H9 (cell line): ENCODE measurements around the gene ADAMTS2. TPM values are rescaled to one million over a fixed set of nuclear protein-coding genes. Genes with fewer than 3 reads are reported as not detected.

Source experiments
- DNase-seq: peaks from one replicate; pipeline ENCODE4 v3.0.0-alpha.2; 2017
- H2AFZ ChIP-seq: one replicate; pipeline ENCODE4 v1.6.1; 2013; ENCODE audit warnings: mild to moderate bottlenecking, low read length, control low read depth, moderate library complexity
- H2AK5ac ChIP-seq: 2 replicates; pipeline ENCODE4 v1.6.1; 2013; ENCODE audit warnings: low read length, control low read depth, mixed read lengths; ENCODE audit not compliant: insufficient read length
- H2BK120ac ChIP-seq: one replicate; pipeline ENCODE4 v1.6.1; 2013; ENCODE audit warnings: low read depth, mild to moderate bottlenecking, low read length, control low read depth, inconsistent platforms; ENCODE audit not compliant: poor library complexity, severe bottlenecking
- H2BK12ac ChIP-seq: 2 replicates; pipeline ENCODE4 v1.6.1; 2013; ENCODE audit warnings: low read length, control low read depth, mixed read lengths, low read depth; ENCODE audit not compliant: insufficient read length
- H2BK15ac ChIP-seq: 2 replicates; pipeline ENCODE4 v1.6.1; 2013; ENCODE audit warnings: low read depth, low read length, control low read depth
- H2BK20ac ChIP-seq: one replicate; pipeline ENCODE4 v1.6.1; 2013; ENCODE audit warnings: low read depth, mild to moderate bottlenecking, low read length, control low read depth, inconsistent platforms; ENCODE audit not compliant: poor library complexity, severe bottlenecking
- H2BK5ac ChIP-seq: 2 replicates; pipeline ENCODE4 v1.6.1; 2013; ENCODE audit warnings: low read length, control low read depth, mixed read lengths; ENCODE audit not compliant: insufficient read length
- H3K14ac ChIP-seq: 2 replicates; pipeline ENCODE4 v1.6.1; 2013; ENCODE audit warnings: low read length, control low read depth; ENCODE audit not compliant: insufficient read depth
- H3K18ac ChIP-seq: 2 replicates; pipeline ENCODE4 v1.6.1; 2013; ENCODE audit warnings: low read depth, mild to moderate bottlenecking, mixed read lengths, low read length, control low read depth; ENCODE audit not compliant: insufficient read length
- H3K23ac ChIP-seq: 2 replicates; pipeline ENCODE4 v1.6.1; 2013; ENCODE audit warnings: low read length, control low read depth, mixed read lengths, low read depth; ENCODE audit not compliant: insufficient read length
- H3K23me2 ChIP-seq: 2 replicates; pipeline ENCODE4 v1.6.1; 2013; ENCODE audit warnings: low read depth, mild to moderate bottlenecking, mixed read lengths, low read length, control low read depth; ENCODE audit not compliant: insufficient read length, poor library complexity, severe bottlenecking
- H3K27ac ChIP-seq: 2 replicates; pipeline ENCODE4 v1.5.1; 2013; ENCODE audit warnings: low read length, control low read depth, mixed read lengths, low read depth; ENCODE audit not compliant: insufficient read length
- H3K27me3 ChIP-seq: 2 replicates; pipeline ENCODE4 v1.6.1; 2013; ENCODE audit warnings: low read length, control low read depth, inconsistent platforms; ENCODE audit not compliant: insufficient read depth
- H3K4ac ChIP-seq: 2 replicates; pipeline ENCODE4 v1.6.1; 2013; ENCODE audit warnings: low read depth, mild to moderate bottlenecking, control low read depth, inconsistent platforms, low read length, moderate library complexity
- H3K4me1 ChIP-seq: 2 replicates; pipeline ENCODE4 v1.6.1; 2013; ENCODE audit warnings: low read length, control low read depth, inconsistent platforms; ENCODE audit not compliant: insufficient read depth
- H3K4me2 ChIP-seq: 2 replicates; pipeline ENCODE4 v1.6.1; 2013; ENCODE audit warnings: low read length, control low read depth, mixed read lengths; ENCODE audit not compliant: insufficient read length, insufficient read depth
- H3K56ac ChIP-seq: 2 replicates; pipeline ENCODE4 v1.6.1; 2013; ENCODE audit warnings: low read depth, mild to moderate bottlenecking, mixed read lengths, low read length, control low read depth; ENCODE audit not compliant: insufficient read length
- H3K79me1 ChIP-seq: 2 replicates; pipeline ENCODE4 v1.6.1; 2013; ENCODE audit warnings: low read depth, mild to moderate bottlenecking, moderate library complexity, low read length, control low read depth, inconsistent platforms; ENCODE audit not compliant: insufficient read depth, poor library complexity, severe bottlenecking
- H3K79me2 ChIP-seq: 2 replicates; pipeline ENCODE4 v1.6.1; 2013; ENCODE audit warnings: low read length, control low read depth, inconsistent platforms; ENCODE audit not compliant: insufficient read depth
- H3K9ac ChIP-seq: 2 replicates; pipeline ENCODE4 v1.6.1; 2013; ENCODE audit warnings: low read length, control low read depth, mixed read lengths; ENCODE audit not compliant: insufficient read length; ENCODE audit errors: extremely low read depth
- H3K9me3 ChIP-seq: one replicate; pipeline ENCODE4 v1.6.1; 2013; ENCODE audit warnings: low read depth, low read length, inconsistent platforms; ENCODE audit not compliant: control insufficient read depth
- H3T11ph ChIP-seq: one replicate; pipeline ENCODE4 v1.6.1; 2013; ENCODE audit warnings: mild to moderate bottlenecking, low read length, control low read depth, inconsistent platforms
- H4K20me1 ChIP-seq: one replicate; pipeline ENCODE4 v1.6.1; 2013; ENCODE audit not compliant: control insufficient read depth, insufficient read length, insufficient read depth
- H4K5ac ChIP-seq: 2 replicates; pipeline ENCODE4 v1.6.1; 2013; ENCODE audit warnings: low read depth, mild to moderate bottlenecking, mixed read lengths, low read length, control low read depth; ENCODE audit not compliant: insufficient read length
- H4K8ac ChIP-seq: replicated peaks from 2 replicates; pipeline ENCODE4 v1.6.1; 2013; ENCODE audit warnings: low read length, control low read depth, mixed read lengths, low read depth; ENCODE audit not compliant: insufficient read length
- H4K91ac ChIP-seq: 2 replicates; pipeline ENCODE4 v1.6.1; 2013; ENCODE audit warnings: low read depth, mild to moderate bottlenecking, moderate library complexity, mixed read lengths, low read length, control low read depth; ENCODE audit not compliant: insufficient read length
- H3K27ac Mint-ChIP-seq, 3 experiments: 2 replicates in 2 of 3; 3 replicates in 1 of 3; pipeline ENCODE4 v1.8.0; 2020 to 2021; ENCODE audit warnings: mixed read lengths in 3 of 3, mild to moderate bottlenecking in 1 of 3, moderate library complexity in 1 of 3
- H3K27me3 Mint-ChIP-seq: 2 replicates; pipeline ENCODE4 v1.8.0; 2021; ENCODE audit warnings: low read depth, mild to moderate bottlenecking, moderate library complexity, mixed read lengths
- H3K36me3 Mint-ChIP-seq, 3 experiments: 2 replicates in 2 of 3; 3 replicates in 1 of 3; pipeline ENCODE4 v1.8.0; 2020 to 2021; ENCODE audit warnings: low read depth in 3 of 3, mixed read lengths in 3 of 3; ENCODE audit not compliant: insufficient read depth in 1 of 3
- H3K4me1 Mint-ChIP-seq, 2 experiments: 2 replicates each; pipeline ENCODE4 v1.8.0; 2020; ENCODE audit warnings: mixed read lengths in 2 of 2
- H3K4me3 Mint-ChIP-seq, 2 experiments: 2 replicates in 1 of 2; 3 replicates in 1 of 2; pipeline ENCODE4 v1.8.0; 2020 to 2021; ENCODE audit warnings: mild to moderate bottlenecking in 2 of 2, mixed read lengths in 2 of 2, moderate library complexity in 1 of 2
- H3K9me3 Mint-ChIP-seq, 2 experiments: 2 replicates in 1 of 2; 3 replicates in 1 of 2; pipeline ENCODE4 v1.8.0; 2020; ENCODE audit warnings: mild to moderate bottlenecking in 2 of 2, mixed read lengths in 2 of 2, moderate library complexity in 1 of 2
- CTCF ChIP-seq: fragments of 200-600 bp; sonication (generic); conservative IDR thresholded peaks from 3 replicates; pipeline ENCODE4 v1.8.0; 2021; ENCODE audit warnings: antibody characterized with exemption, mild to moderate bottlenecking
- WGBS: extraction: QIAGEN DNeasy Blood & Tissue Kit; methylation state at CpG from one replicate; pipeline ENCODE4 v1.1.7; 2013; ENCODE audit warnings: missing lambda C conversion rate, low lambda C conversion rate, mixed read lengths; ENCODE audit not compliant: insufficient read length; ENCODE audit errors: extremely low coverage; 5-methylcytosine and 5-hydroxymethylcytosine counted together
- total RNA-seq: library from RNA; stranded (reverse); gene quantifications from 2 replicates; pipeline ENCODE4 v1.2.1, GENCODE V29; 2021

The ADAMTS2 gene
- total RNA-seq, 1 experiment from 2014 or later, result 5.4 TPM

- no peak for TF ChIP-seq CTCF
Measured at GRCh38 chr5:179270581-179271427, 74.5 kb downstream of the ADAMTS2 start.

More at GRCh38 chr5:179270581-179271427, 74.5 kb downstream of the ADAMTS2 start:
- Histone ChIP-seq H3K23me2 (no peaks in the 10 kb centered on the region), H2BK20ac (no peak overlapping the region), H4K5ac (no peak overlapping the region), H3K4ac (no peak overlapping the region), H3K18ac (no peak overlapping the region), H3K23ac (no peak overlapping the region), H3K9me3 (no peaks in the 10 kb centered on the region), H3T11ph (no peak overlapping the region), H4K8ac (no peak overlapping the region), H2BK12ac (no peak overlapping the region), H2AFZ (no peak overlapping the region), H3K27me3 (no peaks in the 10 kb centered on the region), H2BK15ac (no peak overlapping the region), H3K14ac (no peak overlapping the region; the same call in 1 of the 2 replicates), H3K79me2 (no peaks in the 10 kb centered on the region), H2BK120ac (no peak overlapping the region), H4K20me1 (no peaks in the 10 kb centered on the region), H2AK5ac (no peak overlapping the region), H4K91ac (no peak overlapping the region), H3K79me1 (no peaks in the 10 kb centered on the region), H3K9ac (no peak overlapping the region), H3K56ac (no peak overlapping the region), H3K27ac (no peak overlapping the region), H3K4me1 (no peaks in the 10 kb centered on the region), H2BK5ac (no peak overlapping the region), H3K4me2 (no peak overlapping the region)
- Mint-ChIP-seq H3K27me3 (no peaks in the 10 kb centered on the region; the same call in 1 of the 2 replicates), H3K36me3 (no peaks in the 10 kb centered on the region), H3K4me1 (peaks cover 11 to 21% of the 10 kb centered on the region in 2 experiments), H3K4me3 (no peak overlapping the region), H3K9me3 (peaks cover 2 to 3% of the 10 kb centered on the region in 2 experiments; a peak in 2 of 5 replicates), H3K27ac (no peak overlapping the region)
- no CpG with 5 or more reads among the region's 15 CpGs for WGBS
- peak; percentile 19 for DNase-seq
